Gastroesophageal sphincter (tissue), 3 donors: Measurements from ENCODE around the gene CCDC186.

Source experiments
- CTCF ChIP-seq, 4 experiments: fragments of 200-600 bp in 2 of 4; fragments of 450-650 bp in 2 of 4; sonication (generic) in 1 of 4; IDR thresholded peaks; one replicate each; pipeline ENCODE4 v1.5.1; 2017 to 2019; ENCODE audit warnings: antibody characterized with exemption in 4 of 4, mild to moderate bottlenecking in 2 of 4, moderate library complexity in 2 of 4
- EP300 ChIP-seq: sonication (generic); formaldehyde crosslinking; IDR thresholded peaks from one replicate; pipeline ENCODE4 v1.6.1; 2017; ENCODE audit warnings: antibody characterized with exemption, mild to moderate bottlenecking
- POLR2A ChIP-seq, 2 donors: fragments of 450-650 bp; IDR thresholded peaks; one replicate each; pipeline ENCODE4 v1.6.1; 2017; ENCODE audit warnings: antibody characterized with exemption in 2 of 2, mild to moderate bottlenecking in 2 of 2, moderate library complexity in 1 of 2
- POLR2AphosphoS5 ChIP-seq: sonication (generic); formaldehyde crosslinking; IDR thresholded peaks from one replicate; pipeline ENCODE4 v1.6.1; 2017; ENCODE audit warnings: antibody characterized with exemption

GRCh38 chr10:114143160-114143559 lies 30.8 kb downstream of the CCDC186 start:
- TF ChIP-seq CTCF (IDR thresholded peaks at IDR 0.05) (no peak), EP300 (no peak), POLR2AphosphoS5 (no peak), POLR2A (IDR thresholded peaks at IDR 0.05) (no peak)
